Astrocyte (in vitro differentiated cells and primary cell): ENCODE results near the gene MNAT1. TPM values are rescaled to one million over a fixed set of nuclear protein-coding genes. Genes with fewer than 3 reads are reported as not detected.

Experiments
- DNase-seq: peaks from one replicate; pipeline ENCODE4 v3.0.0-alpha.2; 2010; ENCODE audit warnings: low read depth
- FAIRE-seq: peaks from 2 replicates; lab custom pipeline; 2011; peaks lifted over from hg19 to GRCh38; lab: Jason Lieb, UNC
- H2AFZ ChIP-seq: 2 replicates; pipeline ENCODE4 v1.6.0; 2012; ENCODE audit warnings: low read depth, low read length, inconsistent platforms
- H3K27ac ChIP-seq: 2 replicates; pipeline ENCODE4 v1.5.1; 2011; ENCODE audit warnings: low read depth, low read length, inconsistent platforms
- H3K27me3 ChIP-seq: 2 replicates; pipeline ENCODE4 v1.6.0; 2011; ENCODE audit warnings: low read length, inconsistent platforms; ENCODE audit not compliant: insufficient read depth
- H3K36me3 ChIP-seq: 2 replicates; pipeline ENCODE4 v1.5.1; 2011; ENCODE audit warnings: low read length, inconsistent platforms; ENCODE audit not compliant: insufficient read depth
- H3K4me1 ChIP-seq: 2 replicates; pipeline ENCODE4 v1.5.1; 2011; ENCODE audit warnings: low read length, inconsistent platforms; ENCODE audit not compliant: insufficient read depth
- H3K4me2 ChIP-seq: 2 replicates; pipeline ENCODE4 v1.6.0; 2012; ENCODE audit warnings: low read length, inconsistent platforms
- H3K4me3 ChIP-seq: 2 replicates; pipeline ENCODE4 v1.5.1; 2011; ENCODE audit warnings: low read depth, mild to moderate bottlenecking, low read length, inconsistent platforms; ENCODE audit not compliant: insufficient read depth
- H3K79me2 ChIP-seq: 2 replicates; pipeline ENCODE4 v1.6.0; 2012; ENCODE audit warnings: mild to moderate bottlenecking, low read length, inconsistent platforms; ENCODE audit not compliant: insufficient read depth
- H3K9ac ChIP-seq: 2 replicates; pipeline ENCODE4 v1.6.0; 2012; ENCODE audit warnings: mild to moderate bottlenecking, low read length, inconsistent platforms
- H3K9me3 ChIP-seq: 2 replicates; pipeline ENCODE4 v1.5.1; 2012; ENCODE audit warnings: low read depth, mild to moderate bottlenecking, low read length, inconsistent platforms; ENCODE audit not compliant: insufficient read depth
- H4K20me1 ChIP-seq: 2 replicates; pipeline ENCODE4 v1.6.0; 2012; ENCODE audit warnings: low read length, inconsistent platforms; ENCODE audit not compliant: insufficient read depth
- H3K27ac Mint-ChIP-seq: one replicate; pipeline ENCODE4 v1.8.0; 2021; ENCODE audit warnings: mild to moderate bottlenecking, mixed read lengths; ENCODE audit not compliant: unreplicated experiment
- H3K27me3 Mint-ChIP-seq: one replicate; pipeline ENCODE4 v1.8.0; 2021; ENCODE audit warnings: low read depth, mixed read lengths; ENCODE audit not compliant: unreplicated experiment
- H3K36me3 Mint-ChIP-seq: one replicate; pipeline ENCODE4 v1.8.0; 2021; ENCODE audit warnings: low read depth, mixed read lengths; ENCODE audit not compliant: unreplicated experiment
- H3K4me1 Mint-ChIP-seq: one replicate; pipeline ENCODE4 v1.8.0; 2021; ENCODE audit warnings: low read depth, mixed read lengths; ENCODE audit not compliant: unreplicated experiment
- H3K4me3 Mint-ChIP-seq: one replicate; pipeline ENCODE4 v1.8.0; 2021; ENCODE audit warnings: mild to moderate bottlenecking, moderate library complexity, mixed read lengths; ENCODE audit not compliant: unreplicated experiment
- H3K9me3 Mint-ChIP-seq: one replicate; pipeline ENCODE4 v1.8.0; 2021; ENCODE audit warnings: mild to moderate bottlenecking, mixed read lengths; ENCODE audit not compliant: unreplicated experiment
- CTCF ChIP-seq: IDR thresholded peaks from 2 replicates; pipeline ENCODE4 v1.5.1; 2011; ENCODE audit warnings: low read depth, mild to moderate bottlenecking, inconsistent platforms, low read length, moderate library complexity; ENCODE audit not compliant: insufficient read depth
- EZH2 ChIP-seq: IDR thresholded peaks from 2 replicates; pipeline ENCODE4 v1.6.1; 2012; ENCODE audit warnings: mild to moderate bottlenecking, low read length, inconsistent platforms; ENCODE audit not compliant: insufficient read depth
- total RNA-seq: library from RNA; stranded (reverse); gene quantifications from 2 replicates; pipeline ENCODE4 v1.2.1, GENCODE V29; 2021

Gene MNAT1
- total RNA-seq, 1 donor from 2014 or later: 36.0 TPM

GRCh38 chr14:60926002-60926401, 191.4 kb downstream of the MNAT1 start:
- H3K27me3 Mint-ChIP-seq: no peaks in the 10 kb centered on the region
- H3K4me1 ChIP-seq: no peaks in the 10 kb centered on the region
- no peak overlapping the region for H3K9ac ChIP-seq
- no peak for TF ChIP-seq EZH2
- no peak for TF ChIP-seq CTCF
- H3K36me3 ChIP-seq: no peaks in the 10 kb centered on the region
- H3K4me3 ChIP-seq: no peak overlapping the region
- H3K27me3 ChIP-seq: no peaks in the 10 kb centered on the region
- no peak overlapping the region for H2AFZ ChIP-seq
- peaks cover 1% of the 10 kb centered on the region for H4K20me1 ChIP-seq
- no peak overlapping the region for H3K4me3 Mint-ChIP-seq
- H3K27ac ChIP-seq: no peak overlapping the region
- peaks cover 6% of the 10 kb centered on the region for H3K4me1 Mint-ChIP-seq
- H3K36me3 Mint-ChIP-seq: no peaks in the 10 kb centered on the region
- H3K79me2 ChIP-seq: no peaks in the 10 kb centered on the region
- no peak for DNase-seq
- no peak overlapping the region for H3K27ac Mint-ChIP-seq
- H3K9me3 Mint-ChIP-seq: no peaks in the 10 kb centered on the region
- no peak overlapping the region for H3K4me2 ChIP-seq
- H3K9me3 ChIP-seq: no peaks in the 10 kb centered on the region
- no peak for FAIRE-seq

DNA sequence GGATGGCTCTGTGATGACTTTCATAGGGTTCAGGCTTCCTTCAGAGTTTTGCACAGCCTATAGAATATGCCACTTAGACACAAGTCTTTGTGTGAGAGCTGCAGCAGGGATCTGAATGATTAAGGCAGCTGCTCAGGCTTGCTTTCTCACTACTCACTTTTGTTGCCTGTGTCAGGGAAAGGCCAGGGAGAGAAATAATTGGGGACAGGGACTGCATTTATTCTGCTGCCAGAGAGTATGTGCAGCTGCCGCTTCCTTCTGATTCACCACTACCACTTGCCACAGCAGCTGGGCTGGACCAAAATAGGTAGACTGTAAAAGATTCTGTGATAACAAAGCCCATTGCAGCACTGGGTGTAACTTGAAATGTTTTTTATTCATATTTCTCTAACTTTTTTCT, 196.7 kb downstream of the MNAT1 start:
- no peak for TF ChIP-seq EZH2
- H3K4me2 ChIP-seq: no peak overlapping the region

GRCh38 chr14:60933920-60934655, 199.5 kb downstream of the MNAT1 start:
- Histone ChIP-seq H3K9me3 (no peaks in the 10 kb centered on the region), H3K36me3 (no peaks in the 10 kb centered on the region), H3K27me3 (no peaks in the 10 kb centered on the region), H3K4me3 (no peak overlapping the region), H3K79me2 (no peaks in the 10 kb centered on the region), H3K4me1 (no peaks in the 10 kb centered on the region), H3K9ac (no peak overlapping the region), H3K27ac (no peak overlapping the region), H2AFZ (no peak overlapping the region), H4K20me1 (peaks cover 4% of the 10 kb centered on the region), H3K4me2 (no peak overlapping the region)
- Mint-ChIP-seq H3K27ac (no peak overlapping the region), H3K4me1 (peaks cover 7% of the 10 kb centered on the region), H3K9me3 (no peaks in the 10 kb centered on the region), H3K36me3 (no peaks in the 10 kb centered on the region), H3K4me3 (no peak overlapping the region), H3K27me3 (no peaks in the 10 kb centered on the region)
- FAIRE-seq: no peak
- TF ChIP-seq EZH2: no peak
- TF ChIP-seq CTCF: no peak
- DNase-seq: no peak

More for the DNA sequence above, 196.7 kb downstream of the MNAT1 start:
- no peaks in the 10 kb centered on the region for H3K36me3 Mint-ChIP-seq
- no peaks in the 10 kb centered on the region for H3K27me3 Mint-ChIP-seq
- Histone ChIP-seq H4K20me1 (peaks cover 4% of the 10 kb centered on the region), H3K79me2 (no peaks in the 10 kb centered on the region), H3K9me3 (no peaks in the 10 kb centered on the region), H3K27ac (no peak overlapping the region), H3K36me3 (no peaks in the 10 kb centered on the region), H3K9ac (no peak overlapping the region), H3K4me1 (no peaks in the 10 kb centered on the region), H3K4me3 (no peak overlapping the region), H2AFZ (no peak overlapping the region), H3K27me3 (no peaks in the 10 kb centered on the region)
- FAIRE-seq (no peak), DNase-seq (peak; percentile 13)
- H3K4me3 Mint-ChIP-seq: no peak overlapping the region
- H3K4me1 Mint-ChIP-seq: peaks cover 12% of the 10 kb centered on the region
- H3K9me3 Mint-ChIP-seq: no peaks in the 10 kb centered on the region
- H3K27ac Mint-ChIP-seq: no peak overlapping the region
